Heart left ventricle (tissue), 13 donors: ENCODE measurements around the gene LSG1.

Experiments
- CTCF ChIP-seq, 12 donors: fragments of 200-600 bp; sonication (generic) in 4 of 12; IDR thresholded peaks; one replicate each; pipeline versions ENCODE4 v1.5.0 to v1.8.0; 2018 to 2022; ENCODE audit warnings: antibody characterized with exemption in 12 of 12, mild to moderate bottlenecking in 5 of 12
- POLR2A ChIP-seq, 2 donors: fragments of 450-650 bp; IDR thresholded peaks; one replicate each; pipeline ENCODE4 v1.6.1; 2017; ENCODE audit warnings: antibody characterized with exemption in 2 of 2, mild to moderate bottlenecking in 2 of 2, moderate library complexity in 2 of 2
- donor health status: ischemic (EF 13 %, LVEDD 7.1; RV severe dilation, severe dysfunction).
- donor health status: DM: no; HTN: yes; CAD: no.
- donor health status: DM: no; HTN: no; CAD: no.
- donor health status: ischemic (EF 25% LVEDD 6.9; RV normal size, moderate dysfunction).
- donor health status: ischemic (EF 25% LVEDD 5.7; RV mildly dilated, moderate dysfunction).
- donor health status: ischemic (EF 35%, LVEDD 5.7; RV mildly dilated, moderate dysfunction).
- donor health status: nonischemic (EF 11% LVEDD 7.7; RV severe dilation, severe dysfunction).
- donor health status: DM: yes; HTN: yes; CAD: no.
- donor health status: PGD.
- donor health status: ischemic (EF 29% LVEDD 5.4; RV normal size, mild dysfunction).
- donor health status: nonischemic (EF 23%, LVEDD 6.1; RV moderate dilation, normal function).

- TF ChIP-seq CTCF (IDR thresholded peaks at IDR 0.05) = no peak
- no peak for TF ChIP-seq POLR2A (IDR thresholded peaks at IDR 0.05)
These were observed 73.0 kb downstream of the LSG1 start for GRCh38 chr3:194598771-194599557.
